HG02588 (cell line): ENCODE results near the gene ABCG1.

Experiments used
- ATAC-seq: cut with Tn5 transposase; IDR thresholded peaks from one replicate; pipeline ENCODE4 v1.9.1; 2021; ENCODE audit warnings: mild to moderate bottlenecking, moderate library complexity; ENCODE audit not compliant: unreplicated experiment

ABCG1 gene

DNA sequence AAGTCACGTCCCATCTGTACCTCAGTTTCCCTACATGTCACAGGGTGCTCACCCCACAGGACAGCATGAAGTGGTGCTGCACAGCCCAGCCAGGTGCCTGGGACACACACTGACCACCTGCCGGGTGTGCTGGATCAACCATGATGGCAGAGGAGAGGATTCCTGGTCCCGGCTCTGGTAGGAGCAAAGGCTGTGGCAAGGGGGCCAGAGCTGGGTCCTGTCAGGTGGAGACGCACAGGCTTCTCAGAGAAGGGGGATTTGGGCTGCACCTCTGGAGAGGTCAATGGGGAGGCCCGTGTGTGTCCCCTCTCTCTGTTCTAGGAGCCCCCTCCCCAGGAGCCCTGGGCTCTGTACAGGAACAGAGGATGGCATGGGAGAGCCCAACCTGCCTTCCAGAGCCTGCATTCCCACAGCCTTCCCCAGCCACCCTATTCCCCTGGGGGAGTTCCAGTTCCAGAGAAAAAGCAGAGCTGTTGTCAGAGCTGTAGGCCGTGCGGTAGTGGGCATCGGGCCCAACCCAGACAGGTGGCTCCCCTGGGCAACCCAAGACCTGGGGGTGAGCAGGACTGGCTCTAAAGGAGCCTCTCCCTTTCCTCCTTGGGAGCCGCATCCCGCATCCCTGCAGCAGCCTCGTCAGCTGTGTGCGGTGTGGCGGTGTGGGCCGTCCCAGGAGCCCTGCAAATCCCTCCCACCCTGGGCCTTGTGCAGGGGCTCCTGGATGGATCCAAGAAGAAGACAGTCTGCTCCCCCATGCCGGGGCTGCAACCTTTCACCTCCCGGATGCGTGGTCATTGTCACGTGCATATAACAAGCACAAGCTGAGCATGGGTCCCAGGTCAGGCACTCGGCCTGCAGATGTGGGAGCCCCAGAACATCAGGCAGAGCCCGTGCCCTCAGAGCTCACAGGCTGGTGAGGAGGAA is 99.1 kb downstream of the ABCG1 start:
- no peak for ATAC-seq

GRCh38 chr21:42319376-42319775 is 100.4 kb downstream of the ABCG1 start:
- ATAC-seq: no peak

- no peak for ATAC-seq
Measured at GRCh38 chr21:42319851-42320572, 101.1 kb downstream of the ABCG1 start.

GRCh38 chr21:42320791-42321190 is 101.9 kb downstream of the ABCG1 start:
- no peak for ATAC-seq

DNA sequence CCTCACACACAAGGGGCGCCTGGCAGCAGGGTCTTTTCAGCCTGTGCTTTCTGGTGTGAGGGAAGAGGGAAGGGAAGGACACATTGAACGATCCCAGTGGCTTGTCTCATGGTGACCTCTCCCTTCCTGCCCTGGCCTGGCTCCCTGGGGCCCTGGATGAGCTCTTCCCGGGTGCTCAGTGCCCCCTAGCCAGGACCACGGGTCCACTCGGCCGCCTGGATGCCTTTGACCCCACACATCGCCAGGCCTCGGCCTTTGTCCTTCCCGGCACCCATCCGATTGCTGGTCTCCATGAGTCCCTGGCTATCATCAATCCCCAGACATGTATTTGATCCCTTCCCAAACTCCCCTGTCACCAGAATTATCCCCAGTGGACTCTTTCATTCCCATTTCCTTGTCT is 102.3 kb downstream of the ABCG1 start:
- ATAC-seq: no peak

GRCh38 chr21:42321845-42322244 is 102.9 kb downstream of the ABCG1 start:
- ATAC-seq: no peak

- no peak for ATAC-seq
Measured at GRCh38 chr21:42324896-42325295, 106.0 kb downstream of the ABCG1 start.

DNA sequence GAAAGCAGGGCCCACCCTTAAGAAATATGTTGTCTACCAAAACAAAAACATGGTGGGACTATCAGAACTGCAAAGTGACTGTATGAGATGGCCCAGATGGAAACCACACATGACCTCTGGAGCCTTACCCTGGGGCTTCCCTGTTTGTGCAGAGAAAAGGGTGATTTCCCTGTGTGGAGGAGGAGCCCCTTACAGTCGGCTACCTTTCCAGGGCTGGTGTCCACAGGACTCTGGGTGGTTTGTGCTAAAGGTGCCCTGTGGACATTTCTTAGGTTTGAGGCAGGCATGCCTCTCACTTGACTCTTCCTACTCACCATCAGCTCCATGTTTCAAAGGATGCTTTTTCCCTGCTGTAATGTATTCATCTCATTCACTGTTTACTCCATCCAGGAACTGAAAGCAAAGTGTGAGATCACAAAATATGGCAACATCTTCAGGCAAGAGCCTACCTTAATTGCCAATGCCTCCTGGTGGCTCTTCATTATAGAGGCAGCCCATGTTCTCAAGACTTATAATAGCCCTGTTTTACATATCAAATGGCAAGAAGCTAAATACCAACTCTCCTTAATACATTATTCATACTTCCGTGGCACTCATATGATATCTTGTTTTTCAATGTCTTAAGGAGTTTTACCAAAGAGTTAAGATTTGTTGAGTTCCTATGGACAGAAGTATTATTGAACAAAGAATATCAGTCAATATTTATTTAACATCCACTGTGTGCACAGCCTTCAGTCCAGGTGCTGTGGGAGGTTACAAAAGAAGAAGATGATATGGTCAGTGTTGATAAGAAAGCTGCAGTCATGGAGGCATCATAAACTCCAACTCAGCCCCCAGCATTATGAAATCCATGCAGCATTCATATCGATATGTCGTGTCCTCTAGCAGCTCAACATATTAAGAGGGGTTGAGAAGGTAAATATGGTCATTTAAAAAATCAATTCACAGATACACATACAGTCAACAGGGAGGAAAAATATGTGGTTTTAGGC is 111.7 kb downstream of the ABCG1 start:
- no peak for ATAC-seq

GRCh38 chr21:42331660-42332059 is 112.7 kb downstream of the ABCG1 start:
- ATAC-seq: no peak

DNA sequence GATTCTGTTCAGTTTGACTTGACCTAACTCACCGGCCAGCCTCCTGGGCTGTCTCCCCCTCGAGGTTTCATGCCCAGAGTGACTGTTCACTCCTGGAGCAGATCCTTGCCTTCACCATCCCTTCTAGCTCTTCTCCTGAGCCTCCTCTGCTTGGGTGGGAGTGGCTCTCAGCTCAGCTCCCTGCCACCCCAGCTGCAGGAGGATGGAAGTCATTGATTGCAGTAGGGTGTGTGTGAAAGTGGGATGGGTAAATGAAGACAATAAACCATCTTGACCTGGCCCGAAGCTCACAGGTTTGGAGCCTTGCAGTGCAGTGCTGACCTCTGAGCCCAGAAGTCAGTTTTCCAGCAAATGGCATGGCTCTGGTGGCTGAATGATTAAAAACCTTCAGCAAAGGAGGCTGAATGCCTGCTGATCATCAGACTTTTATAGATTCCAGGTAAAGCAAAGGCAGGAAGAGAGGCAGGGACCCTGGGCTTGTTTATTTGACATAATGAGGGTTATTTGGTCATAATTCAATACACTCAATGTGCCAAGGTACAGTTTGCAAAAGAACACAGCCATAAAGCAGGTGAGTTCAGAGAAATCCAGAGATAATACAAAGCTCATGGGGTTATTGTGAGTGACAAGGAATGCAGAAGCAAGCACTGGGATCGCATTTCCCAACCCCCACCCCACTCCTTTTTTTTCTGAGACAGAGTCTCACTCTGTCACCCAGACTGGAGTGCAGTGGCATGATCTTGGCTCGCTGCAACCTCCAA is 113.8 kb downstream of the ABCG1 start:
- no peak for ATAC-seq

DNA sequence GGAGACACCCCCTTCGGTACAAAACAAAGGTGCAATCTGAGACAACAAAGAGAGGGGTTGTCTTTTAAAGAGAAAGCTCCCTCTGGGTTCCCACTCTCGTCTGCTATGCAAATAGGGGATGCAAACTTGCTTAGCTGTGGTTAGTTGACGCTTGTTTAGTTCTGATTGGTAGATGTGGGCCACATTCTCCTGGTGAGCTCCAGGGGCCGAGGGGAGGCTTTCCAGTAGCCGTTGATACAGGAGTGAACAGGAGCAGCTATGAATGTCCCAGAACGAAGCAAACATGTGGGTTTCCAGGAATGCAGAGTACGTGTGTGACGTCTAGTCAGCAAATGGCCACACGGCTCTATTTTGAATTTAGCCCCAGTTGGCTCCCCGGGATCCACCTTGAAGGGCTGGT is 117.1 kb downstream of the ABCG1 start:
- ATAC-seq: no peak

GRCh38 chr21:42337276-42337675 is 118.3 kb downstream of the ABCG1 start:
- no peak for ATAC-seq

DNA sequence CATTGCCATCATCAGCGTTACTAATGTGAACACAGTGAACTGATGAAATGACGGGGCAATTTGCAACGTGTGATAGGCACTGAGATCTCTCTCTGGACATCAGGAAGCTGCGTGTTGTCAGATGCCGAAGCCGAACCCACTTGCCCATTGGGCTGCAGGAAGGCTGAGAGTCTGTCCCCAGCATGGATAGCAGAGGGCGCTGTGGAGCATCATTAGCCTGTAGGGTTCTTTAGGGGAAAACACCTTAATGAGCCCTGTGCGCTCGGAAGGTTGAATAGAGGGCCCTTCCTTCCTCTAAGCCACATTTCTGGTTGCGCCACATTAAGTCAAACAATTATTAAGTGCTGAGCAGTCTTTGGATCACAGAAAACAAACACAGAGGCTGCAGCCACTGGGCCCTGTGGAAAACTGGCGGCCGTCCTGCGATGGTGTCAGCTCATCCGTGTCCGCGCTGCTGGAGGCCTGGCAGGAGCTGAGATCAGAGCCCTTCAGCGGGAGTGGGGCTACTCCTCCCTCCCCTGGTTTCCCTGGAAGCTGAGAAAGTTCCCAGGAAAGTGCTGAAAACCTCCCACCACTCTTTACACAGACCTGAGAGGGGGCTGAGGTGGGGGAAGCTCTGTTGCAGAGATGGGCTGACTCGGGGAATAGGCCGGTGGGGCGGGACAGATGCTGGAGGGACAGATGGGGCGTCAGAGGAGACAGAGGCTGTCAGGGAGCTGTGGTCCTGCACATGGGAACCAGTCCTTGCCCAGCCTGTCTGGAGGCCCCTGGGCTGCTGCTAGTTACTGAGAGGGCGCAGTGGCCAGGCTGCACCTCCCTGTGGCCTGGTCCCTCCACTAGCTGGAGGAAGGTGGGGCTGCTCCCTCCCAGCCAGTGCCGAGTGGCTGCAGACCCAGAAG is 119.1 kb downstream of the ABCG1 start:
- no peak for ATAC-seq

- ATAC-seq: no peak
Measured at GRCh38 chr21:42338729-42339715, 120.1 kb downstream of the ABCG1 start.

DNA sequence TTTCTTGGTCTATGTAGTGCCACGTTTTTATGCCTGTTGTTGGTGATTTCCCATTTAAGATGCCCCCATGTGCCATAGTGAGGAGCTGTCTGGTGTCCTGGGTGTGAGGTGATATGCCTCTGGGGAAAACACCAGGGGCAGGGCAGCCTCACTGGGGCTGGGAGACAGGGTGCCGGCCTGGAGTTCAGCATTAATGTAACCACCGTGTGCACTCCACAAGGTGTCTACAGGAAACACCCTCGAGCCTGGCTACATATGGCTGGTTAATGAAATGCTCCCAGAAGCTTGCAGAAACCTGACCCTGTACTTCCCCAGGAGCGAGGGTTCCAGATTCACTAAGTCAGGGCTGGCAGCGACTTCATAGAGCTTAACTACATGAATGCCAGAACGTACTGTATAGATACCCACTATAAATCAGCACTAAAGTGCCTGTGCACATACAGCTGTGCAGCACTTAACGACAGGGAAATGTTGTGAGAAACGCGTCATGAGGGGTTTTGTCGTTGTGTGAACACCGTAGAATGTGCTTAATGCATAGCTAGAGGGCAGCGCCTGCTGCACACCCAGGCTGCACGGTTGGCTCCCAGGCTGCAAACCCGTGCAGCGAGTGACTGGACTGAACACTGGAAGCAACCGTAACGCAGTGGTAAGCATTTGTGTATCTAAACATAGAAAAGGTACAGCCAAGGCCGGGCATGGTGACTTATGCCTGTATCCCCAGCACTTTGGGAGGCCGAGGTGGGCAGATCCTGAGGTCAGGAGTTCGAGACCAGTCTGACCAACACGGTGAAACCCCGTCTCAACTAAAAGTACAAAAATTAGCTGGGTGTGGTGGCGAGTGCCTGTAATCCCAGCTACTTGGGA is 121.5 kb downstream of the ABCG1 start:
- ATAC-seq: no peak

DNA sequence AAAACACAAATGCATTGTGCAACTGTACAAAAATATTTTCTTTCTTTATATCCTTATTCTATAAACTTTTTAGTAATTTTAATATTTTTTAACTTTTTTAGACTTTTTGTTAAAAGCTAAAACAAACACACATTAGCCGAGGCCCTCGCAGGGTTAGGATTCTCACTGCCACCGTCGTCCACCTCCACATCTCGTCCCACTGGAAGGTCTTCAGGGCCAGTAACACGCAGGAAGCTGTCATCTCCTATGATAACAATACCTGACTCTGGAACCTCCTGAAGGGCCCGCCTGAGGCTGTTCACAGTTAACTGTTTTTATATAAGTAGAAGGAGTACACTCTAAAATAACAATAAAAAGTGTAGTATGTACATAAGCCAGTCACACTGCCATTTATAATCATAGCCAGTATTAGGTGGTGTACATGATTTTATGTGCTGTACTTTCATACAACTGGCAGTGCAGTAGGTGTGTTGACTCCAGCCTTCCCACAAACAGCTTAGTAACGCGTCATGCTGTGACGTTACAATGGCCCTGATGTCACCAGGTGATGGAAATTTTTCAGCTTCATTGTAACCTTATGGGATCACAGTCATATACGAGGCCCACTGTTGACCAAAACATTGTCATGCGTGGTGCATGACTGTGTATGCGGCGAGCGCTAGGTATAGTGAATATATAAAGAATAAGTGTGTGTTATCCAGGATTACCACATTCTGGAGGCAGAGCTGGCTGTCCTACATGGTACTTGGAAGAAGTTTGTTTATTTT is 123.0 kb downstream of the ABCG1 start:
- no peak for ATAC-seq
